H1 (cell line): ENCODE results near the gene FAM222B. TPM values are rescaled to one million over a fixed set of nuclear protein-coding genes. Genes with fewer than 3 reads are reported as not detected.
A peak's percentile ranks its signal among the peaks of the same experiment; 100 is the strongest.

ENCODE experiments used
- CTCF ChIA-PET: fragments of 300-600 bp; sonication (Branson Sonifier 250); formaldehyde crosslinking; loops from one replicate; lab custom pipeline; 2021; ENCODE audit not compliant: partially characterized antibody; lab: Charles Lee
- POLR2A ChIA-PET: fragments of 300-600 bp; sonication (Branson Sonifier 250); formaldehyde crosslinking; loops from one replicate; lab custom pipeline; 2021; ENCODE audit warnings: inconsistent platforms; ENCODE audit not compliant: partially characterized antibody; lab: Charles Lee
- DNase-seq, 2 experiments: peaks; one replicate each; pipeline versions ENCODE4 v3.0.0 to v3.0.0-alpha.2; 2010 to 2022; ENCODE audit warnings: low spot score in 2 of 2, low read depth in 1 of 2, mixed read lengths in 1 of 2
- FAIRE-seq: peaks from 2 replicates; lab custom pipeline; 2011; peaks lifted over from hg19 to GRCh38; lab: Jason Lieb, UNC
- H2AFZ ChIP-seq: 2 replicates; pipeline ENCODE4 v1.8.1; 2012; ENCODE audit warnings: low read length, inconsistent platforms
- H2AK5ac ChIP-seq: 2 replicates; pipeline ENCODE4 v1.6.1; 2013; ENCODE audit warnings: low read depth, low read length
- H2BK120ac ChIP-seq: replicated peaks from 2 replicates; pipeline ENCODE3; 2013; ENCODE audit warnings: low read depth, low read length, inconsistent platforms
- H2BK12ac ChIP-seq: 2 replicates; pipeline ENCODE4 v1.6.1; 2013; ENCODE audit warnings: low read depth, low read length
- H2BK15ac ChIP-seq: 2 replicates; pipeline ENCODE4 v1.6.1; 2013; ENCODE audit warnings: low read length
- H2BK20ac ChIP-seq: 2 replicates; pipeline ENCODE4 v1.6.1; 2013; ENCODE audit warnings: low read length
- H2BK5ac ChIP-seq: 2 replicates; pipeline ENCODE4 v1.6.1; 2013; ENCODE audit warnings: low read depth, low read length
- H3K14ac ChIP-seq: 2 replicates; pipeline ENCODE4 v1.6.1; 2013; ENCODE audit warnings: inconsistent platforms; ENCODE audit not compliant: insufficient read length
- H3K18ac ChIP-seq: 2 replicates; pipeline ENCODE4 v1.6.1; 2013; ENCODE audit warnings: low read length; ENCODE audit errors: extremely low read depth
- H3K23ac ChIP-seq: 2 replicates; pipeline ENCODE4 v1.6.1; 2013; ENCODE audit warnings: inconsistent platforms; ENCODE audit not compliant: insufficient read length
- H3K23me2 ChIP-seq: 2 replicates; pipeline ENCODE4 v1.6.1; 2013; ENCODE audit warnings: low read depth, low read length
- H3K27ac ChIP-seq: 2 replicates; pipeline ENCODE4 v1.6.1; 2011; ENCODE audit warnings: low read depth, low read length, inconsistent platforms
- H3K27me3 ChIP-seq, 4 experiments: replicated peaks in 1 of 4; 1 replicate in 1 of 4; 2 replicates in 3 of 4; pipeline versions ENCODE4 v1.6.1 to v1.8.1; 2011 to 2013; ENCODE audit warnings: low read length in 3 of 4, mild to moderate bottlenecking in 3 of 4, inconsistent platforms in 2 of 4, mixed read lengths in 2 of 4, moderate library complexity in 1 of 4; ENCODE audit not compliant: control insufficient read depth in 3 of 4, insufficient read depth in 3 of 4; ENCODE audit errors: extremely low read depth in 1 of 4
- H3K36me3 ChIP-seq, 4 experiments: 2 replicates each; pipeline versions ENCODE4 v1.6.1 to v1.8.1; 2011 to 2013; ENCODE audit warnings: mild to moderate bottlenecking in 4 of 4, low read length in 3 of 4, moderate library complexity in 2 of 4, control low read depth in 1 of 4, inconsistent platforms in 1 of 4; ENCODE audit not compliant: insufficient read depth in 4 of 4, control insufficient read depth in 2 of 4
- H3K4ac ChIP-seq: replicated peaks from 2 replicates; pipeline ENCODE3; 2013; ENCODE audit warnings: low read length, low read depth, mixed read lengths, inconsistent platforms; ENCODE audit not compliant: insufficient read length
- H3K4me1 ChIP-seq, 4 experiments: replicated peaks in 1 of 4; 1 replicate in 1 of 4; 2 replicates in 3 of 4; pipeline versions ENCODE4 v1.6.1 to v1.8.1; 2011 to 2013; ENCODE audit warnings: low read length in 3 of 4, inconsistent platforms in 2 of 4, mixed read lengths in 1 of 4; ENCODE audit not compliant: insufficient read depth in 4 of 4, control insufficient read depth in 3 of 4
- H3K4me2 ChIP-seq, 2 experiments: 2 replicates each; pipeline versions ENCODE4 v1.6.1 to v1.8.1; 2011 to 2013; ENCODE audit warnings: low read depth in 2 of 2, low read length in 2 of 2, control low read depth in 1 of 2, inconsistent platforms in 1 of 2, mild to moderate bottlenecking in 1 of 2; ENCODE audit not compliant: insufficient read depth in 1 of 2
- H3K4me3 ChIP-seq, 4 experiments: fragments of 200-600, 300-600 bp in 1 of 4; sonication (generic), shearing (Covaris generic), sonication (Bioruptor Twin) in 1 of 4; 2 replicates each; pipeline versions ENCODE4 v1.5.1 to v1.8.1; 2011 to 2016; ENCODE audit warnings: low read length in 4 of 4, low read depth in 3 of 4, control low read depth in 2 of 4, inconsistent platforms in 2 of 4, mild to moderate bottlenecking in 2 of 4, mixed read lengths in 1 of 4, moderate library complexity in 1 of 4; ENCODE audit not compliant: insufficient read depth in 2 of 4; ENCODE audit errors: extremely low read depth in 1 of 4
- H3K56ac ChIP-seq: replicated peaks from 2 replicates; pipeline ENCODE3; 2013; ENCODE audit warnings: low read depth, mild to moderate bottlenecking, mixed read lengths, low read length, inconsistent platforms; ENCODE audit not compliant: insufficient read length
- H3K79me1 ChIP-seq: 2 replicates; pipeline ENCODE4 v1.6.1; 2013; ENCODE audit warnings: low read depth, low read length, control low read depth
- H3K79me2 ChIP-seq, 2 experiments: 2 replicates each; pipeline versions ENCODE4 v1.6.1 to v1.8.1; 2012 to 2013; ENCODE audit warnings: low read length in 2 of 2, mild to moderate bottlenecking in 2 of 2, inconsistent platforms in 1 of 2; ENCODE audit not compliant: insufficient read depth in 2 of 2, control insufficient read depth in 1 of 2
- H3K9ac ChIP-seq, 4 experiments: replicated peaks in 1 of 4; 1 replicate in 1 of 4; 2 replicates in 3 of 4; pipeline versions ENCODE4 v1.6.1 to v1.8.1; 2011 to 2013; ENCODE audit warnings: low read depth in 3 of 4, low read length in 3 of 4, control low read depth in 2 of 4, mild to moderate bottlenecking in 2 of 4, moderate library complexity in 2 of 4, inconsistent platforms in 1 of 4; ENCODE audit errors: extremely low read depth in 1 of 4
- H3K9me3 ChIP-seq, 2 experiments: 2 replicates each; pipeline versions ENCODE4 v1.6.1 to v1.8.1; 2012 to 2013; ENCODE audit warnings: mild to moderate bottlenecking in 2 of 2, moderate library complexity in 2 of 2, control low read depth in 1 of 2, inconsistent platforms in 1 of 2, low read depth in 1 of 2, low read length in 1 of 2, mixed read lengths in 1 of 2; ENCODE audit not compliant: insufficient read depth in 2 of 2
- H4K20me1 ChIP-seq, 2 experiments: replicated peaks in 1 of 2; 2 replicates each; pipeline versions ENCODE3 to v1.8.1; 2011 to 2013; ENCODE audit warnings: inconsistent platforms in 2 of 2, low read length in 2 of 2, mild to moderate bottlenecking in 1 of 2; ENCODE audit not compliant: insufficient read depth in 2 of 2, control insufficient read depth in 1 of 2
- H4K5ac ChIP-seq: 2 replicates; pipeline ENCODE4 v1.6.1; 2013; ENCODE audit warnings: low read length, low read depth, mixed read lengths, inconsistent platforms; ENCODE audit not compliant: insufficient read length
- H4K8ac ChIP-seq: 2 replicates; pipeline ENCODE4 v1.8.0; 2013; ENCODE audit warnings: mild to moderate bottlenecking, moderate library complexity, low read length, inconsistent platforms; ENCODE audit not compliant: insufficient read depth; ENCODE audit errors: extremely low read depth
- H4K91ac ChIP-seq: replicated peaks from 2 replicates; pipeline ENCODE3; 2013; ENCODE audit warnings: low read length, mixed read lengths, inconsistent platforms; ENCODE audit not compliant: insufficient read length
- CTCF ChIP-seq, 3 experiments: IDR thresholded peaks; 1 replicate in 2 of 3; 2 replicates in 1 of 3; pipeline versions ENCODE4 v1.5.1 to v1.6.1; 2011; ENCODE audit warnings: low read length in 3 of 3, mild to moderate bottlenecking in 3 of 3, inconsistent platforms in 2 of 3, low read depth in 1 of 3, moderate library complexity in 1 of 3; ENCODE audit not compliant: insufficient read depth in 1 of 3; ENCODE audit errors: control extremely low read depth in 1 of 3
- GTF2F1 ChIP-seq: IDR thresholded peaks from 2 replicates; pipeline ENCODE4 v1.6.1; 2012; ENCODE audit warnings: low read depth, low read length, improper control_type of control experiment, borderline replicate concordance
- WGBS, 2 experiments: shearing (Covaris generic) in 1 of 2; methylation state at CpG; one replicate each; pipeline versions ENCODE4 v1.1.6 to v1.1.7; 2013 to 2015; ENCODE audit warnings: low lambda C conversion rate in 2 of 2, mixed read lengths in 2 of 2, inconsistent platforms in 1 of 2, low coverage in 1 of 2, missing lambda C conversion rate in 1 of 2; ENCODE audit not compliant: insufficient replicate concordance in 2 of 2, insufficient coverage in 1 of 2, insufficient read length in 1 of 2; ENCODE audit errors: extremely low coverage in 1 of 2, missing lambda C conversion rate in 1 of 2; 5-methylcytosine and 5-hydroxymethylcytosine counted together
- polyA plus RNA-seq, 7 experiments: library from polyadenylated mRNA; depleted of rRNA in 3 of 7; stranded (reverse) in 5 of 7; unstranded in 2 of 7; fragments of >200 nt in 5 of 7; fragments of 200-250 nt in 2 of 7; gene quantifications; 1 replicate in 5 of 7; 2 replicates in 1 of 7; 4 replicates in 1 of 7; pipeline versions ENCODE4 v1.2.1 to v1.2.3, GENCODE V29; 2011 to 2013; ENCODE audit warnings: missing spikeins in 2 of 7, mixed read lengths in 2 of 7
- total RNA-seq: library from RNA; stranded (reverse); fragmentation: NEBNext Ultra II Directional; extraction: Animal tissue kit (Norgen Biotek cat#: 25700); gene quantifications from 2 replicates; pipeline ENCODE4 v1.2.1, GENCODE V29; 2021

Gene FAM222B
- total and polyA plus RNA-seq, 2 of the 8 experiments (the other 6 are each of a cell fraction or from before 2014, with no cell fraction given): 42.1 to 81.7 TPM

GRCh38 chr17:28714281-28714680, 128.3 kb downstream of the FAM222B start:
- no peak overlapping the region for H3K4ac ChIP-seq
- H3K27me3 ChIP-seq: no peaks in the 10 kb centered on the region
- H3K27ac ChIP-seq: no peak overlapping the region
- TF ChIP-seq CTCF (IDR thresholded peaks at IDR 0.05; ENCODE audit: control extremely low read depth in 1 of 3, insufficient read depth in 1 of 3, low read depth in 1 of 3, low read length in 3 of 3) (peak in 1 of 3 experiments; percentile 10; a peak in 1 of 4 replicates), GTF2F1 (no peak)
- DNase-seq (no peak), FAIRE-seq (no peak)
- CTCF ChIA-PET: interaction anchor here (1.0 to 2.0 kb wide), 3 partner anchors 13 to 141 kb away, joined by 3 to 4 read pairs (median 3); no protein-coding TSS in a partner anchor
- H3K4me3 ChIP-seq: no peak overlapping the region
- no peak overlapping the region for H3K18ac ChIP-seq
- H4K8ac ChIP-seq: no peak overlapping the region
- H3K79me2 ChIP-seq: peaks cover 3 to 29% of the 10 kb centered on the region in 2 experiments; a peak in 3 of 4 replicates
- H2BK15ac ChIP-seq: no peak overlapping the region
- peaks cover 16% of the 10 kb centered on the region for H3K79me1 ChIP-seq
- no peak overlapping the region for H4K5ac ChIP-seq
- POLR2A ChIA-PET: interaction anchor here (0.6 to 10.5 kb wide), 8 partner anchors 10 to 138 kb away, joined by 3 to 258 read pairs (median 4); partner anchors contain the start of genes ALDOC, BLTP2, NEK8 and RPL23A
- H3K4me1 ChIP-seq: peaks cover 4 to 15% (median 7%) of the 10 kb centered on the region in 4 experiments; a peak in 6 of 7 replicates
- H3K4me2 ChIP-seq: no peak overlapping the region
- peaks cover 8 to 20% (median 15%) of the 10 kb centered on the region in 4 experiments; a peak in 7 of 8 replicates for H3K36me3 ChIP-seq
- H3K56ac ChIP-seq: no peak overlapping the region
- no peak overlapping the region for H2BK12ac ChIP-seq
- no peak overlapping the region for H2AK5ac ChIP-seq
- no peak overlapping the region for H3K23ac ChIP-seq
- no peak overlapping the region for H4K91ac ChIP-seq
- H2BK5ac ChIP-seq: no peak overlapping the region
- WGBS, 2 experiments: 90% methylated on average over 3 of the region's 3 CpGs; no CpG with 5 or more reads in 1 of the 2 experiments
- H3K9me3 ChIP-seq: no peaks in the 10 kb centered on the region
- H3K9ac ChIP-seq: no peak overlapping the region
- H2BK20ac ChIP-seq: no peak overlapping the region
- no peak overlapping the region for H2AFZ ChIP-seq
- H3K23me2 ChIP-seq: peaks cover 27% of the 10 kb centered on the region
- H4K20me1 ChIP-seq: peaks cover 0 to 11% of the 10 kb centered on the region in 2 experiments
- no peak overlapping the region for H2BK120ac ChIP-seq
- H3K14ac ChIP-seq: no peak overlapping the region
